HepG2 (cell line): Measurements from ENCODE around the gene TOMM6. TPM values are rescaled to one million over a fixed set of nuclear protein-coding genes. Genes with fewer than 3 reads are reported as not detected.
A peak's percentile ranks its signal among the peaks of the same experiment; 100 is the strongest.

Source experiments
- ATAC-seq: fragments of 200-7000 bp; cut with Tn5 transposase; 3 replicates; pipeline ENCODE4 v1.9.1; 2020; ENCODE audit warnings: mild to moderate bottlenecking, moderate library complexity
- BruUV-seq: library from RNA; stranded (reverse); fragments of 400-500 nt; replicated peaks from 2 replicates; lab custom pipeline; 2021; lab: Mats Ljungman, UMichigan
- CTCF ChIA-PET: fragments of 300-600 bp; formaldehyde crosslinking; extraction: SDS; loops from one replicate; lab custom pipeline; 2021; ENCODE audit warnings: low total read pairs, inconsistent platforms, low intra/inter-chr PET ratio; lab: Yijun Ruan, JAX
- POLR2A ChIA-PET: fragments of 350-600 bp; sonication (Branson Sonifier 250); formaldehyde crosslinking; loops from one replicate; lab custom pipeline; 2020; ENCODE audit warnings: antibody characterized with exemption, inconsistent platforms; lab: Yijun Ruan, JAX
- DNase-seq: peaks from one replicate; pipeline ENCODE4 v3.0.0-alpha.2; 2015; ENCODE audit warnings: low spot score
- FAIRE-seq: peaks from 3 replicates; lab custom pipeline; 2011; peaks lifted over from hg19 to GRCh38; lab: Jason Lieb, UNC
- H2AFZ ChIP-seq: one replicate; pipeline ENCODE4 v1.6.1; 2011; ENCODE audit warnings: low read length, inconsistent platforms
- H3K27ac ChIP-seq: fragments of 300-600 bp; 3 replicates; pipeline ENCODE4 v1.8.0; 2011; ENCODE audit warnings: mixed run types, mild to moderate bottlenecking, mixed read lengths, low read length, inconsistent platforms; ENCODE audit not compliant: insufficient read depth; ENCODE audit errors: extremely low read length
- H3K27me3 ChIP-seq, 2 experiments: fragments of 200-600 bp in 1 of 2; 2 replicates in 1 of 2; 3 replicates in 1 of 2; pipeline versions ENCODE4 v1.6.0 to v1.8.0; 2011; ENCODE audit warnings: low read length in 2 of 2, mild to moderate bottlenecking in 2 of 2, moderate library complexity in 2 of 2, inconsistent platforms in 1 of 2; ENCODE audit not compliant: insufficient read depth in 2 of 2, control insufficient read depth in 1 of 2
- H3K36me3 ChIP-seq, 2 experiments: fragments of 200-600 bp in 1 of 2; replicated peaks in 1 of 2; 2 replicates in 1 of 2; 3 replicates in 1 of 2; pipeline versions ENCODE4 v1.5.1 to v1.8.0; 2011; ENCODE audit warnings: low read length in 2 of 2, inconsistent platforms in 1 of 2; ENCODE audit not compliant: insufficient read depth in 2 of 2, control insufficient read depth in 1 of 2
- H3K4me1 ChIP-seq: 2 replicates; pipeline ENCODE4 v1.5.1; 2012; ENCODE audit warnings: low read length, inconsistent platforms; ENCODE audit not compliant: insufficient read depth
- H3K4me2 ChIP-seq: 2 replicates; pipeline ENCODE4 v1.6.0; 2011; ENCODE audit warnings: low read depth, low read length, inconsistent platforms
- H3K4me3 ChIP-seq, 3 experiments: fragments of 200-600 bp in 1 of 3; sonication (generic), shearing (Covaris generic) in 1 of 3; replicated peaks in 1 of 3; 2 replicates each; pipeline ENCODE4 v1.5.1; 2011 to 2016; ENCODE audit warnings: low read length in 3 of 3, inconsistent platforms in 2 of 3, low read depth in 2 of 3, mild to moderate bottlenecking in 2 of 3, control low read depth in 1 of 3, mixed read lengths in 1 of 3; ENCODE audit not compliant: insufficient read depth in 1 of 3
- H3K79me2 ChIP-seq: one replicate; pipeline ENCODE4 v1.6.1; 2011; ENCODE audit warnings: low read length, inconsistent platforms; ENCODE audit not compliant: insufficient read depth
- H3K9ac ChIP-seq: 2 replicates; pipeline ENCODE4 v1.6.0; 2011; ENCODE audit warnings: mild to moderate bottlenecking, low read depth, low read length, inconsistent platforms; ENCODE audit not compliant: insufficient read depth
- H3K9me3 ChIP-seq: 2 replicates; pipeline ENCODE4 v1.5.1; 2012; ENCODE audit warnings: mild to moderate bottlenecking, low read length
- H4K20me1 ChIP-seq: 2 replicates; pipeline ENCODE4 v1.6.0; 2011; ENCODE audit warnings: inconsistent platforms, mild to moderate bottlenecking, low read length, moderate library complexity; ENCODE audit not compliant: insufficient read depth
- CSRNP1 ChIP-seq: sonication (generic); formaldehyde crosslinking; IDR thresholded peaks from 2 replicates; pipeline ENCODE4 v1.8.1; 2023; ENCODE audit warnings: mild to moderate bottlenecking, missing genetic modification reagents
- GLI4 ChIP-seq: sonication (generic); formaldehyde crosslinking; IDR thresholded peaks from 2 replicates; pipeline ENCODE4 v1.5.1; 2020; ENCODE audit warnings: missing genetic modification reagents, mild to moderate bottlenecking, moderate library complexity, borderline replicate concordance
- JUNB ChIP-seq: sonication (generic); formaldehyde crosslinking; IDR thresholded peaks from 2 replicates; pipeline ENCODE4 v1.8.0; 2022; ENCODE audit warnings: missing genetic modification reagents, mild to moderate bottlenecking, borderline replicate concordance
- KMT2B ChIP-seq: IDR thresholded peaks from 2 replicates; pipeline ENCODE4 v1.6.1; 2016; ENCODE audit warnings: missing genetic modification reagents, missing compliant biosample characterization
- PATZ1 ChIP-seq: sonication (generic); formaldehyde crosslinking; IDR thresholded peaks from 2 replicates; pipeline ENCODE4 v1.4.0; 2020; ENCODE audit warnings: missing genetic modification reagents
- SKIL ChIP-seq: sonication (generic); formaldehyde crosslinking; IDR thresholded peaks from 2 replicates; pipeline ENCODE4 v1.8.0; 2022; ENCODE audit warnings: missing genetic modification reagents, mild to moderate bottlenecking, moderate library complexity, borderline replicate concordance
- ZMAT3 ChIP-seq: sonication (generic); formaldehyde crosslinking; conservative IDR thresholded peaks from 2 replicates; pipeline ENCODE4 v1.7.0; 2021; ENCODE audit warnings: missing genetic modification reagents
- ZNF432 ChIP-seq: sonication (generic); formaldehyde crosslinking; IDR thresholded peaks from 2 replicates; pipeline ENCODE4 v1.5.0; 2020; ENCODE audit warnings: missing genetic modification reagents, mild to moderate bottlenecking, borderline replicate concordance
- ZNF558 ChIP-seq: sonication (generic); formaldehyde crosslinking; IDR thresholded peaks from 2 replicates; pipeline ENCODE4 v1.9.0; 2022; ENCODE audit warnings: mild to moderate bottlenecking, missing genetic modification reagents, borderline replicate concordance
- ZNF605 ChIP-seq: sonication (generic); formaldehyde crosslinking; IDR thresholded peaks from 2 replicates; pipeline ENCODE4 v1.8.0; 2022; ENCODE audit warnings: mild to moderate bottlenecking, missing genetic modification reagents
- ZNF746 ChIP-seq: sonication (generic); formaldehyde crosslinking; IDR thresholded peaks from 2 replicates; pipeline ENCODE4 v1.8.0; 2022; ENCODE audit warnings: mild to moderate bottlenecking, missing genetic modification reagents
- ZNF772 ChIP-seq: sonication (generic); formaldehyde crosslinking; IDR thresholded peaks from 2 replicates; pipeline ENCODE4 v1.5.0; 2020; ENCODE audit warnings: mild to moderate bottlenecking, missing genetic modification reagents
- WGBS: methylation state at CpG from one replicate; pipeline ENCODE4 v1.1.6; 2017; ENCODE audit warnings: low lambda C conversion rate; 5-methylcytosine and 5-hydroxymethylcytosine counted together
- in situ Hi-C: cut with HindIII; loops from 2 replicates; pipeline ENCODE4 v1.10.0; 2017; ENCODE audit warnings: low pct_unique_long_range_greater_than_20kb; ENCODE audit not compliant: extremely low pct_ligation_motif_present
- intact Hi-C: fragments of 100-400 bp; cut with micrococcal nuclease; formaldehyde crosslinking; loops from one replicate; pipeline ENCODE4 v1.10.0; 2022; ENCODE audit not compliant: unreplicated experiment
- polyA plus RNA-seq, 8 experiments: library from polyadenylated mRNA; depleted of rRNA in 3 of 8; stranded (reverse) in 7 of 8; unstranded in 1 of 8; fragments of >200 nt; fragmentation: Illumina TruSeq in 4 of 8; extraction: Trizol in 4 of 8; gene quantifications; 2 replicates each; pipeline versions ENCODE4 v1.2.1 to v1.2.3, GENCODE V29; 2011 to 2016; ENCODE audit warnings: low read depth in 4 of 8, missing spikeins in 1 of 8, mixed read lengths in 1 of 8; ENCODE audit not compliant: insufficient read depth in 1 of 8
- total RNA-seq, 5 experiments: library from RNA; depleted of rRNA; stranded (reverse); fragments of >200 nt; fragmentation: Illumina TruSeq; extraction: Trizol; gene quantifications; 2 replicates each; pipeline ENCODE4 v1.2.3, GENCODE V29; 2016; ENCODE audit warnings: low read depth in 1 of 5
- TF ChIP-seq, protein P1 (sequence below): sonication (generic); formaldehyde crosslinking; IDR thresholded peaks from 2 replicates; pipeline ENCODE4 v1.8.1; 2023; ENCODE audit warnings: mild to moderate bottlenecking, missing genetic modification reagents
- TF ChIP-seq, protein P2 (sequence below): sonication (generic); formaldehyde crosslinking; IDR thresholded peaks from 2 replicates; pipeline ENCODE4 v1.4.0; 2020; ENCODE audit warnings: mild to moderate bottlenecking, missing genetic modification reagents

Gene TOMM6
- total and polyA plus RNA-seq, 2 of the 13 experiments (the other 11 are each of a cell fraction or from before 2014, with no cell fraction given) = 320 to 321 TPM

DNA sequence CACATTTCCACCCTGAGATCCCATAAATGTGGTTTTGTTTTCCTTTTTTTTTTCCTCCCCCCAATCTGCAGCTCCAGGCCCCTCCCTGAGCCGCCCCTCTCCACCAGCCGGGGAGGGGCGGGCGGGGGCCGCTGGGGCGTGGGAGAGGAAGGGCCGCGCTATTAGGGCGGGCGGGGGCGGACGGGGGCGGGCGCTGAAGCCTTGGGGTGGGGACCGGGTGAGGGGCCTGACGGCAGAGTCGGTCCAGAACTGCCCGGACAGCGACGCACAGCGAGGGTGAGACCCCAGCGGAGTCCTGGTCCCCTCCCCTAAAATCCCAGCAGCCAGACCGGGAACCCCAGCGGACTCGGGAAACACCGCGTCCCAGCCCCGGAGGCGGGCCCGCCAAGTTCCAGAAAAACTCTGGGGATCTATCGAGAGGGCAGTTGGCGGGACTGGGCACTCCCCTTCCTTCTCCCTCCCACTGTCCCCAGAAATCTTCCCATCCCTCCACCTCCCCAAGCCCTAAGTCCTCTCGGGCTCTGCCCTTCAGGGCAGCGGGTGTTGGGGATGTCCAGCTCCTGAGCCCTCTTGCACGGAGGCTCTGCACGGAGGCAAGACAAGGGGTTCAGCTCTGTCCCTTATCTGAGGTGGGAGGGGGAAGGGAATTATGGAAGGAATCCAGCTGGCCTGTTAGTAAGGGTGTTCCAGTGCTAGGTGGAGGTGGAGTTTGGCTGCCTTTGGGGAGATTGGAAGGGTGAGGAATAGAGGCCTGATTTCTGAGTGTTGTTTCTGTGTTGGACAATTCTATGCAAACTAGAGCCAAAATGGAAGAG is 6.7 kb upstream of the TOMM6 start, which contains the start of gene PRICKLE4:
TSS of gene PRICKLE4 (plus strand) at position 232 of the 815 bp plus-strand sequence. CDS start 2,692 bp downstream, outside the sequence.
- CTCF ChIA-PET = interaction anchor here (0.8 to 2.1 kb wide), 4 partner anchors 46 to 264 kb away, joined by 3 to 24 read pairs (median 10); partner anchors contain the start of genes BYSL, MED20 and TFEB
- Histone ChIP-seq H3K9ac (peak within 1 kb of the TSS; percentile 73), H3K36me3 (peaks cover 0 to 6% of the 10 kb centered on the region in 2 experiments; a peak in 2 of 5 replicates), H3K27me3 (no peaks in the 10 kb centered on the region; a peak in 2 of 5 replicates), H4K20me1 (no peaks in the 10 kb centered on the region), H3K4me3 (peak within 1 kb of the TSS; percentile 82 to 93 (median 92)), H2AFZ (no peak within 1 kb of the TSS), H3K9me3 (no peaks in the 10 kb centered on the region), H3K27ac (peak within 1 kb of the TSS; percentile 23), H3K4me2 (peak within 1 kb of the TSS; percentile 97), H3K4me1 (peaks cover 30% of the 10 kb centered on the region), H3K79me2 (peaks cover 4% of the 10 kb centered on the region)
- DNase-seq (no peak), ATAC-seq (peak; percentile 30), FAIRE-seq (no peak)
- in situ Hi-C loops = loop anchor here (5.0 to 25.0 kb wide), 2 partner anchors 267 to 432 kb away; partner anchors contain the start of gene MRPS10
- intact Hi-C loops = loop anchor here (1.0 to 5.0 kb wide), 2 partner anchors 157 to 264 kb away; no protein-coding TSS in a partner anchor
- BruUV-seq = no TSS peak
- WGBS = under 1% methylated on average over 35 of the region's 36 CpGs
- POLR2A ChIA-PET = interaction anchor here (0.8 to 1.3 kb wide), 2 partner anchors 46 to 57 kb away, joined by 3 read pairs; no protein-coding TSS in a partner anchor
- TF ChIP-seq ZNF772 (CRISPR knock-in tag) (peak; percentile 29; the same call in 1 of the 2 replicates), SKIL (CRISPR knock-in tag) (0 out of 2 replicates have a peak, but pooled peaks have one; percentile 18), ZMAT3 (CRISPR knock-in tag) (0 out of 2 replicates have a peak, but pooled peaks have one; percentile 61), PATZ1 (CRISPR knock-in tag) (peak; percentile 77), CSRNP1 (CRISPR knock-in tag) (0 out of 2 replicates have a peak, but pooled peaks have one; percentile 34), KMT2B (CRISPR knock-in tag) (no peak), ZNF558 (CRISPR knock-in tag) (0 out of 2 replicates have a peak, but pooled peaks have one; percentile 5), JUNB (CRISPR knock-in tag) (peak; percentile 36; the same call in 1 of the 2 replicates), ZNF605 (0 out of 2 replicates have a peak, but pooled peaks have one; percentile 22), ZNF432 (CRISPR knock-in tag) (no peak), ZNF746 (CRISPR knock-in tag) (peak; percentile 67), GLI4 (CRISPR knock-in tag) (no peak)
- TF ChIP-seq, protein P1, sequence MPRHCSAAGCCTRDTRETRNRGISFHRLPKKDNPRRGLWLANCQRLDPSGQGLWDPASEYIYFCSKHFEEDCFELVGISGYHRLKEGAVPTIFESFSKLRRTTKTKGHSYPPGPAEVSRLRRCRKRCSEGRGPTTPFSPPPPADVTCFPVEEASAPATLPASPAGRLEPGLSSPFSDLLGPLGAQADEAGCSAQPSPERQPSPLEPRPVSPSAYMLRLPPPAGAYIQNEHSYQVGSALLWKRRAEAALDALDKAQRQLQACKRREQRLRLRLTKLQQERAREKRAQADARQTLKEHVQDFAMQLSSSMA = no peak
- TF ChIP-seq, protein P2, sequence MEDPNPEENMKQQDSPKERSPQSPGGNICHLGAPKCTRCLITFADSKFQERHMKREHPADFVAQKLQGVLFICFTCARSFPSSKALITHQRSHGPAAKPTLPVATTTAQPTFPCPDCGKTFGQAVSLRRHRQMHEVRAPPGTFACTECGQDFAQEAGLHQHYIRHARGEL (CRISPR knock-in tag) = 0 out of 2 replicates have a peak, but pooled peaks have one; percentile 57
